ENCODE results near the gene GOLPH3L. TPM values are rescaled to one million over a fixed set of nuclear protein-coding genes. Genes with fewer than 3 reads are reported as not detected.
"Not testable (repeated sequence)": the region's sequence is repeated elsewhere in the genome, so short reads cannot be mapped to it uniquely, and the experiment has no call there.

The GOLPH3L gene
- total and polyA plus RNA-seq, 4 donors, result 14.5 to 17.9 (median 17.5) TPM

- 100% methylated on average over 1 of the region's 6 CpGs for WGBS (ENCODE audit: insufficient coverage)
- not testable (repeated sequence) for H3K4me3 ChIP-seq (ENCODE audit: low read depth, low read length); H3K9me3 ChIP-seq (ENCODE audit: control insufficient read depth, insufficient read depth, low read length); DNase-seq (ENCODE audit: low read depth in 4 of 6, low spot score in 6 of 6); H3K27ac ChIP-seq (ENCODE audit: low read depth, low read length); H3K4me1 ChIP-seq (ENCODE audit: control insufficient read depth, insufficient read depth, low read length); H3K27me3 ChIP-seq (ENCODE audit: control insufficient read depth, insufficient read depth, low read length); H3K36me3 ChIP-seq (ENCODE audit: control insufficient read depth, insufficient read depth, low read length)
Observed at GRCh38 chr1:150638430-150638829, 58.5 kb downstream of the GOLPH3L start.

DNA sequence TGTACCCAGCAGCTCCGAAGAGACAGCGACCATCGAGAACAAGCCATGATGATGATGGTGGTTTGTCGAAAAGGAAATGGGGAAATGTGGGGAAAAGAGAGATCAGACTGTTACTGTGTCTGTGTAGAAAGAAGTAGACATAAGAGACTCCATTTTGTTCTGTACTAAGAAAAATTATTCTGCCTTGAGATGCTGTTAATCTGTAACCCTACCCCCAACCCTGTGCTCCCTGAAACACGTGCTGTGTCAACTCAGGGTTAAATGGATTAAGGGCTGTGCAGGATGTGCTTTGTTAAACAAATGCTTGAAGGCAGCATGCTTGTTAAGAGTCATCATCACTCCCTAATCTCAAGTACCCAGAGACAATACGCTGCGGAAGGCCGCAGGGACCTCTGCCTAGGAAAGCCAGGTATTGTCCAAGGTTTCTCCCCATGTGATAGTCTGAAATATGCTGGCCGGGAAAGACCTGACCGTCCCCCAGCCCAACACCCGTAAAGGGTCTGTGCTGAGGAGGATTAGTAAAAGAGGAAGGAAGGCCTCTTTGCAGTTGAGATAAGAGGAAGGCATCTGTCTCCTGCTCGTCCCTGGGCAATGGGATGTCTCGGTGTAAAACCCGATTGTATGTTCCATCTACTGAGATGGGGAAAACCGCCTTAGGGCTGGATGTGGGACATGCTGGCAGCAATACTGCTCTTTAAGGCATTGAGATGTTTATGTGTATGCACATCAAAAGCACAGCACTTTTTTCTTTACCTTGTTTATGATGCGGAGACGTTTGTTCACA, 61.9 kb downstream of the GOLPH3L start:
- not testable (repeated sequence) for DNase-seq (ENCODE audit: low read depth in 4 of 6, low spot score in 6 of 6); H3K4me1 ChIP-seq (ENCODE audit: control insufficient read depth, insufficient read depth, low read length); H3K36me3 ChIP-seq (ENCODE audit: control insufficient read depth, insufficient read depth, low read length); H3K27me3 ChIP-seq (ENCODE audit: control insufficient read depth, insufficient read depth, low read length); H3K4me3 ChIP-seq (ENCODE audit: low read depth, low read length); H3K27ac ChIP-seq (ENCODE audit: low read depth, low read length); H3K9me3 ChIP-seq (ENCODE audit: control insufficient read depth, insufficient read depth, low read length)
- 62% methylated on average over 6 of the region's 17 CpGs for WGBS (ENCODE audit: insufficient coverage)

- Histone ChIP-seq H3K4me1 (ENCODE audit: control insufficient read depth, insufficient read depth, low read length) (peaks cover 16% of the 10 kb centered on the region), H3K4me3 (ENCODE audit: low read depth, low read length) (peak within 1 kb of the TSS; percentile 93), H3K9me3 (ENCODE audit: control insufficient read depth, insufficient read depth, low read length) (no peaks in the 10 kb centered on the region), H3K27me3 (ENCODE audit: control insufficient read depth, insufficient read depth, low read length) (no peaks in the 10 kb centered on the region), H3K27ac (ENCODE audit: low read depth, low read length) (peak within 1 kb of the TSS; percentile 99), H3K36me3 (ENCODE audit: control insufficient read depth, insufficient read depth, low read length) (peaks cover 26% of the 10 kb centered on the region)
- peak; percentile 97 to 100 (median 99) for DNase-seq (ENCODE audit: low read depth in 4 of 6, low spot score in 6 of 6)
- WGBS (ENCODE audit: insufficient coverage), result 0% methylated on average over 43 of the region's 49 CpGs
Observed at GRCh38 chr1:150629115-150629928, 67.6 kb downstream of the GOLPH3L start, which contains the start of gene ENSA. TSS of gene ENSA (minus strand) at chr1:150629612. CDS start at chr1:150629470, 142 bp downstream.

- Histone ChIP-seq H3K27ac (ENCODE audit: low read depth, low read length) (peak overlapping the region; percentile 99), H3K4me3 (ENCODE audit: low read depth, low read length) (peak overlapping the region; percentile 93)
- WGBS (ENCODE audit: insufficient coverage), result 0% methylated on average over 9 of the region's 9 CpGs
Observed at GRCh38 chr1:150628766-150629114, 68.2 kb downstream of the GOLPH3L start.

DNA sequence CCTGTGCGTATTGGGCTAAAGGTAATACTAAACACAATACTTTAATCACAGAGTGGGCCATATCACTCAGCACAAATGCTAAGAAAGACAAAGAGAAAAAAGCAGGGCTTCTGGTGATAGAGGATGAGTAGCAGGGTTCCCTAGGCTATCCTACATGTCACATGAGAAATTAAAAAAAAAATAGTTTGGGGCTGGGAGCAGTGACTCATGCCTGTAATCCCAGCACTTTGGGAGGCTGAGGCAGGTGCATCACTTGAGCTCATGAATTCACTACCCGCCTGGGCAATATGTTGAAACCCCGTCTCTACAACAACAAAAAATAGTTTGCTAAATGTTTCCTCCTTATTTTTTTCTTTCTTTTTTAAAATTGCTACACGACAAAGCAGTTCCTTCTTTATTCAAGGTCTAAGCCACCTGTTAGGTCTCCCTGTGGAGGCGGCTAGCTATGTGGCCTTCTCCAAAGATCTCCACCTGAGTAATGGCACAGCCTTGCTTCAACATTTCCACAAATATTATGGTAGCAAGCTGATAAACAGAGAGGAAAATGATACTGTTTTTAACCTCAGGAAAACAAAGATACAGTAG, 69.0 kb downstream of the GOLPH3L start:
- Histone ChIP-seq H3K36me3 (ENCODE audit: control insufficient read depth, insufficient read depth, low read length) (peaks cover 34% of the 10 kb centered on the region), H3K27me3 (ENCODE audit: control insufficient read depth, insufficient read depth, low read length) (no peaks in the 10 kb centered on the region), H3K9me3 (ENCODE audit: control insufficient read depth, insufficient read depth, low read length) (no peaks in the 10 kb centered on the region), H3K4me3 (ENCODE audit: low read depth, low read length) (peak overlapping the region; percentile 93), H3K27ac (ENCODE audit: low read depth, low read length) (no peak overlapping the region), H3K4me1 (ENCODE audit: control insufficient read depth, insufficient read depth, low read length) (peaks cover 16% of the 10 kb centered on the region)
- DNase-seq (ENCODE audit: low read depth in 4 of 6, low spot score in 6 of 6), result no peak
- WGBS (ENCODE audit: insufficient coverage), result 100% methylated on average over 1 of the region's 5 CpGs

More at GRCh38 chr1:150628766-150629114, 68.2 kb downstream of the GOLPH3L start:
- no peak for DNase-seq (ENCODE audit: low read depth in 4 of 6, low spot score in 6 of 6)
- H3K36me3 ChIP-seq (ENCODE audit: control insufficient read depth, insufficient read depth, low read length), result peaks cover 30% of the 10 kb centered on the region
- H3K4me1 ChIP-seq (ENCODE audit: control insufficient read depth, insufficient read depth, low read length), result peaks cover 16% of the 10 kb centered on the region
- H3K27me3 ChIP-seq (ENCODE audit: control insufficient read depth, insufficient read depth, low read length), result no peaks in the 10 kb centered on the region
- no peaks in the 10 kb centered on the region for H3K9me3 ChIP-seq (ENCODE audit: control insufficient read depth, insufficient read depth, low read length)

- peaks cover 42% of the 10 kb centered on the region for H3K36me3 ChIP-seq (ENCODE audit: control insufficient read depth, insufficient read depth, low read length)
- no peaks in the 10 kb centered on the region for H3K9me3 ChIP-seq (ENCODE audit: control insufficient read depth, insufficient read depth, low read length)
- peaks cover 19% of the 10 kb centered on the region for H3K4me1 ChIP-seq (ENCODE audit: control insufficient read depth, insufficient read depth, low read length)
- no peak overlapping the region for H3K4me3 ChIP-seq (ENCODE audit: low read depth, low read length)
- no peaks in the 10 kb centered on the region for H3K27me3 ChIP-seq (ENCODE audit: control insufficient read depth, insufficient read depth, low read length)
- WGBS (ENCODE audit: insufficient coverage), result 75% methylated on average over 1 of the region's 2 CpGs
- no peak for DNase-seq (ENCODE audit: low read depth in 4 of 6, low spot score in 6 of 6)
- H3K27ac ChIP-seq (ENCODE audit: low read depth, low read length), result no peak overlapping the region
Observed at GRCh38 chr1:150626150-150626549, 70.8 kb downstream of the GOLPH3L start.

DNA sequence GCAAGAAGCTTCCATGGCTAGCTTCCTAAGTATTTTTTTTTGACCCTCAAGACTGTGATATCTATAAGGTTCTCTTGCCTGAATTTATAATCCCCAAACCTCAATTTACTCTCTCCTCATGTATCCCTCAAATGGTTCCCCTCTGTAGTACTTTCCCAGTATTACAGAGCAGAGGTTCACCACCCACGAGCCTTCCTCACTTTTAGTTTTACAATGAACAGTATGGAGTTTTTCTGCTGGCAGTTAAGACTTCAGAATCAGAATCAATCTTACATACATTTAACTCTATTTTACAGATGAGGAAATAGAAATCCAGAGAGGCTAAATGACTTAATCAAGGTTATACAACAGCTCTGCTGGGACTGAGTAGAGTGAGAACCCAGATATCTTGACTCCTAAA, 72.4 kb downstream of the GOLPH3L start:
- H3K9me3 ChIP-seq (ENCODE audit: control insufficient read depth, insufficient read depth, low read length); H3K4me3 ChIP-seq (ENCODE audit: low read depth, low read length); H3K27me3 ChIP-seq (ENCODE audit: control insufficient read depth, insufficient read depth, low read length); H3K4me1 ChIP-seq (ENCODE audit: control insufficient read depth, insufficient read depth, low read length); DNase-seq (ENCODE audit: low read depth in 4 of 6, low spot score in 6 of 6); H3K27ac ChIP-seq (ENCODE audit: low read depth, low read length): not testable (repeated sequence)
- WGBS (ENCODE audit: insufficient coverage), result no CpG with 5 or more reads among the region's 1 CpG
- H3K36me3 ChIP-seq (ENCODE audit: control insufficient read depth, insufficient read depth, low read length), result peaks cover 51% of the 10 kb centered on the region

- not testable (repeated sequence) for H3K27ac ChIP-seq (ENCODE audit: low read depth, low read length); H3K9me3 ChIP-seq (ENCODE audit: control insufficient read depth, insufficient read depth, low read length)
- no CpG with 5 or more reads among the region's 1 CpG for WGBS (ENCODE audit: insufficient coverage)
Observed at GRCh38 chr1:150624134-150624533, 72.8 kb downstream of the GOLPH3L start.

GRCh38 chr1:150622303-150622975, 74.5 kb downstream of the GOLPH3L start:
- Histone ChIP-seq H3K4me3 (ENCODE audit: low read depth, low read length) (no peak overlapping the region), H3K27me3 (ENCODE audit: control insufficient read depth, insufficient read depth, low read length) (no peaks in the 10 kb centered on the region), H3K9me3 (ENCODE audit: control insufficient read depth, insufficient read depth, low read length) (no peaks in the 10 kb centered on the region), H3K4me1 (ENCODE audit: control insufficient read depth, insufficient read depth, low read length) (peaks cover 2% of the 10 kb centered on the region), H3K27ac (ENCODE audit: low read depth, low read length) (no peak overlapping the region), H3K36me3 (ENCODE audit: control insufficient read depth, insufficient read depth, low read length) (peaks cover 67% of the 10 kb centered on the region)
- DNase-seq (ENCODE audit: low read depth in 4 of 6, low spot score in 6 of 6), result no peak
- no CpG with 5 or more reads among the region's 8 CpGs for WGBS (ENCODE audit: insufficient coverage)

More at GRCh38 chr1:150624134-150624533, 72.8 kb downstream of the GOLPH3L start:
- peaks cover 51% of the 10 kb centered on the region for H3K36me3 ChIP-seq (ENCODE audit: control insufficient read depth, insufficient read depth, low read length)
- H3K4me3 ChIP-seq (ENCODE audit: low read depth, low read length); DNase-seq (ENCODE audit: low read depth in 4 of 6, low spot score in 6 of 6); H3K4me1 ChIP-seq (ENCODE audit: control insufficient read depth, insufficient read depth, low read length); H3K27me3 ChIP-seq (ENCODE audit: control insufficient read depth, insufficient read depth, low read length): not testable (repeated sequence)
